GM20000 (cell line): Measurements from ENCODE around the gene SLC22A23.

Experiments
- DNase-seq: peaks from one replicate; pipeline ENCODE4 v3.0.0; 2012; ENCODE audit warnings: low spot score
- TF ChIP-seq, protein P1 (sequence below): IDR thresholded peaks from 2 replicates; pipeline ENCODE4 v1.5.1; 2012; ENCODE audit warnings: mild to moderate bottlenecking, control low read depth; ENCODE audit errors: extremely low read depth, missing control alignments

The SLC22A23 gene

DNA sequence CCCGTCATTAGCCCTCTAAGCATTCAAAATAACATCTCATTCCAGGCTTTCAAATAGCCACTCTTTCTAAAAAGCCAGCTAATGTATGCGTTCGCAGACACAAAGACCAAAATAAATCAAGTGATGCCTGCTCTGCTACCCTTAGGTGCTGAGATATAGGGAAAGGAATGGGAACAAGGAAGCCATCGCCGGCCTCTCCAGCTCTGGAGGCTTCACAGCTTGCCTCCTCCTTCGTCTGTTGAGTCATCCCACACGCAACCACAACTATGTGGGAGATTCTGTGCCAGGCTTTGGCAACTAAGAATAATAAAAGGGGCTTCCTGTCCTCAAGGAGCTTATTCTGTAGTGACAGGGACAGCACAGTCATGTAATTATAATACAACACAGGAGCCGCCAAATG is 27.3 kb upstream of the SLC22A23 start:
- TF ChIP-seq, protein P1, sequence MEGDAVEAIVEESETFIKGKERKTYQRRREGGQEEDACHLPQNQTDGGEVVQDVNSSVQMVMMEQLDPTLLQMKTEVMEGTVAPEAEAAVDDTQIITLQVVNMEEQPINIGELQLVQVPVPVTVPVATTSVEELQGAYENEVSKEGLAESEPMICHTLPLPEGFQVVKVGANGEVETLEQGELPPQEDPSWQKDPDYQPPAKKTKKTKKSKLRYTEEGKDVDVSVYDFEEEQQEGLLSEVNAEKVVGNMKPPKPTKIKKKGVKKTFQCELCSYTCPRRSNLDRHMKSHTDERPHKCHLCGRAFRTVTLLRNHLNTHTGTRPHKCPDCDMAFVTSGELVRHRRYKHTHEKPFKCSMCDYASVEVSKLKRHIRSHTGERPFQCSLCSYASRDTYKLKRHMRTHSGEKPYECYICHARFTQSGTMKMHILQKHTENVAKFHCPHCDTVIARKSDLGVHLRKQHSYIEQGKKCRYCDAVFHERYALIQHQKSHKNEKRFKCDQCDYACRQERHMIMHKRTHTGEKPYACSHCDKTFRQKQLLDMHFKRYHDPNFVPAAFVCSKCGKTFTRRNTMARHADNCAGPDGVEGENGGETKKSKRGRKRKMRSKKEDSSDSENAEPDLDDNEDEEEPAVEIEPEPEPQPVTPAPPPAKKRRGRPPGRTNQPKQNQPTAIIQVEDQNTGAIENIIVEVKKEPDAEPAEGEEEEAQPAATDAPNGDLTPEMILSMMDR: no peak
- no peak for DNase-seq

DNA sequence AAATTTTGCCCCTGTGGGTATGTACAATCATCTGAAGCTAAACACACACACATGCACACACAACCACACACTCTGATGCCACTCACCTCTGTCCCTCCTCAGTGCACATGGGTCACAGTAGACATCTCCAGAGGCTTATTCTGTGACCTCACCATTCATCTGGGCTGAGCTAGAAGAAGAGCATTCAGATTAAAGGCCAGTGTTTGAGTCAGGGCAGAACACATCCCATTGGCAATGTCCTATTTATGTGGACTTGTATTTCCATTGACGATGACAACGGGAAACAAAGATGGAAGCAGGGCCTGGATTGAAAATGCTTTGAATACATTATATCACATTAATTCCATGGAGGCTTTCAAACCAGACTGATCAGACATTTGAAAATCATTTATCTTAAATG is 26.8 kb upstream of the SLC22A23 start:
- TF ChIP-seq, protein P1: no peak

DNA sequence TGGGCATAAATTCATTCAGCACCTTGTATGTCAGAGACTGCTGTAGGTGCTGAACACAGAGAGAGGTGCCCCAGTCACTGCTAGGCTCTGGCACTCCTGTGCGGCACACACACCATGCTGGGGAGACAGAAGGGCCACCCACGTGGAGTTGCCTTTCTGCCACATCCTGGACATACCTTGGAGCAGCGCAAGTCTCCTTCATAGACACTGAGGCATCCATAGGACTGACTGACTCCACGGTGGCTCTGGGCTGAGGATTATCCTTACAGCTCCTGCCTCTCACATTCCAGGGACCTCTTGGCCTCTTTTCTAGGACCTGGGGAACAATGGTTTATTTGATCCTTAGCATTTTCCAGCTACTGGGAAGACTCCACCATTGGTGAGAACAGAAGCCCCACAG is 26.0 kb upstream of the SLC22A23 start:
- TF ChIP-seq, protein P1: no peak
- DNase-seq: no peak

More for the DNA sequence above, 26.8 kb upstream of the SLC22A23 start:
- no peak for DNase-seq

DNA sequence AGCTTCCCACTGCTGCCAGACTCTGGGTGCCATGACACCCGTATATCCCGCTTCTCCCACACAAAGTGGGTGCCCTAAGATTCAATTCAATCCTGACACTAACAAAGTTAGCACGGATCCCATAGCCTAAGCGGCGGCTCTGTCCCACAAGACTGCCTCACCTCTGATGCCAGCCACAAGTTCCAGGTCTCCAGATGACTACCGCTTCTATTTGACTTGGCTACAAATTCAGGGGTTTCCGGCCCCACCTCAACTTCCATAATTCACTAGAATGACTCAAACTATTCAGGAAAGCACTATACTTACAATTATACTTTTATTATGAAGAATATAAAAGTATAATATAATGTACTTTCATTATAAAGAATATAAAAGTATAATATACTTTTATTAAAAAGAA is 24.8 kb upstream of the SLC22A23 start:
- TF ChIP-seq, protein P1: no peak
- no peak for DNase-seq

DNA sequence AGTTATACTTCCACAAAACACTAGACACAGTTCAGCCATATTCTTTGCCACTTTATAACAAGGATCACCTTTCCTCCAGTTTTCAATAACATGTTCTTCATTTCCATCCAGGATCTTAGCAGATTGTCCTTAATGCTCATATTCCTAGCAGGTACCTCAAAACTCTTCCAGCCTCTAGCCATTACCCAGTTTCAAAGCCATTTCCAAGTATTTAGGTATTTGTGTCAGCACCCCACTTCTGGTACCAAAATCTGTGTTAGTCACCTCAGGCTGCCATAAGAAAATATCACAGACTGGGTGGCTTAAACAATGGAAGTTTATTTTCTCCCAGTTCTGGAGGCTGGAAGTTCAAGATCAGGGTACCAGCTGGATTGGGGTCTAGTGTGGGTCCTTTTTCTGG is 23.2 kb upstream of the SLC22A23 start:
- DNase-seq: no peak
- TF ChIP-seq, protein P1: no peak

DNA sequence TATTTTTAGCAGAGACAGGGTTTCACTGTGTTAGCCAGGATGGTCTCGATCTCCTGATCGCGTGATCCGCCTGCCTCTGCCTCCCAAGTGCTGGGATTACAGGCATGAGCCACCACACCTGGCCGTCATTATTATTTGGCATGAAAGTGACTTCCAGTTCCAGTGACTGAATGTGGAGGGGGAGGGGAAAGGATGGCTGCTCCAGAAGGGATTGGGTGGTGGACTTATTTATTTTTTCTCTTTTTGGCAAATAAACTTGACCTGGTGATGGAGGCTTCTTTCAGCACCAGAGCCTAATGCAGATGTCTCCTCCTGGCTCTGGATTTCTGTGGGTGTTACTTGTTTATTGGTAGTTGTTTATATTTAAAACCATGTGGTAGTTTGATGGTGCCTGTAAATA is 16.9 kb upstream of the SLC22A23 start:
- TF ChIP-seq, protein P1: no peak
- DNase-seq: no peak

DNA sequence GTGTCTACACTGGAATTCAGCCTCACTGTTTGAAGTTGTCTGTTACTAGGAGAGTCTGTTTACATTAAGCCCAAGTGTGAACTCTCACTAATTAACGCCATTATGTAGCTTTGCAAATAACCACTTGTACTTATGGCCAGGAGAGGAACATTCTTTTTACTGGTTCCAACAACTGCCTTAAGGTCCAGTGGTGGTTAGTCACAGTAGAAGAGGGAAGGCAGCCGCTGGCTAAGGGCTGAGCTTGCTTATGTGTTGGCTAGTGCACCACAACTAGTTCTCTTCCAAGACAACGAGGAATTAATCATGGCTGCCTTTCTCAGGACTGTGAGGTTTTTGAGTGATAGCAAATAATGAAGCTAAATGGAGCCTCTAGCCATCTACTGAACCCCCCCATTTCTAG is 14.9 kb upstream of the SLC22A23 start:
- DNase-seq: no peak
- TF ChIP-seq, protein P1: no peak
